Activated CD4-positive, alpha-beta T cell treated with anti-CD3 and anti-CD28 coated beads, Interleukin-2, Interleukin-6, amounts not matched to agents 100 ng/mL and 50 ng/mL, durations not matched to agents 16 hours and 8 hours (primary cell): ENCODE results near the gene EPB41L4A.

Source experiments
- DNase-seq: peaks from one replicate; pipeline ENCODE4 v3.0.0-alpha.2; 2020

The EPB41L4A gene

GRCh38 chr5:112201141-112201540, 217.9 kb downstream of the EPB41L4A start:
- no peak for DNase-seq

DNA sequence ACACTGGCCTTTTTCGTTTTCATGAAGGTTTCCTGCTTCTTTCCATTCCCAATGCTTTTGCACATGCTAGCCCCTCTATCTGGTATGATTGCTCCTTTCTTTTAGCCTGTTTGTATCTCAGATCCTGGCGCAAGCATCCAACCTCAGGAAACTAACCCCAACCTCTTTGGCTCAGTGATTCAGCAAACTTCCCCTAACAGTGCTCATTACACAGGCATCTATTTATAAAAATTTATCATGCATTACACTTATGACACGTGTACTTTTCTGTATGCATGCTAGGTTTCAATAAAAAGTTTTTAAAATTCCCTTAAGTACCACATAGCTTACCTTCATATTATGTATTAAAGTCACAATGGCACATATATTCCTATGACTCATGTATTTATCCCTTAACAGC, 218.9 kb downstream of the EPB41L4A start:
- DNase-seq = no peak

- no peak for DNase-seq
These were observed 222.5 kb downstream of the EPB41L4A start for GRCh38 chr5:112196584-112196983.

DNA sequence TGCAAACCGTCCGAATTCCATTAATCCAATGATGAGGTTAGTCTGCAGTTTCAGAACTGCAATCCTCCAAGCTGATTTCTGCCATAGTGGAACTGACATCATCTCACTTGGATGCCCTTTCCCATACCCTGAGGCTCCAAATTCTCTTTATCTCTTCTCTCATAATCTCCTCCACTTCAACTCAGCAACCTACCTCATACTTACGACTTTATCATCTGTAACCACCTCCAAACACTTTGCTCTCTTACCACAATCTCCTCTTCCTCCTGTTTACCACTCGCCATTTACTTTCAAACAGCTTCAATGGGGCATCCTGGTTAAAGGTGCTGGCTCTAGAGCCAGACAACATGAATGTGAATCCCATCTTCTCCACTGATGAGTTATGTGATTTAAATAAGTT, 223.2 kb downstream of the EPB41L4A start:
- no peak for DNase-seq

GRCh38 chr5:112192866-112193265, 226.2 kb downstream of the EPB41L4A start:
- DNase-seq = no peak

- no peak for DNase-seq
These were observed 227.0 kb downstream of the EPB41L4A start for GRCh38 chr5:112192072-112192471.

DNA sequence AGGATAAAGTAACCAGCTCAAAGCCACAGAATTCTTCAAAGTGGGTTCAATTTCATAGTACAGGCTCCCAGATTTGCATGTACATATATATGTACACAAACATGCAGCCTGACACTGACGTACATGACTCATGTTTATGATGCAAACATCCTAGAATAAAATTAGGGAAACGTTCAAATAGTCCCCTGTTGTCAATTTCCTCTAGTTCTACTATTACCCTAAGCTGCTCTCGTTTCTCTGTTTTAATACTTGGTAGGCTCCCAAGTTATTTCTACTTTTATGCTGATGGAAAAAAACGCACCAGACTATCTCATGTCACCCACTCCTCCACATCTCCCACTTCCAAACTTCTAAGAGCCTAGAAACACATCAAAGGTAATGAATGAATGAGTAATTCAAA, 229.7 kb downstream of the EPB41L4A start:
- DNase-seq = no peak

DNA sequence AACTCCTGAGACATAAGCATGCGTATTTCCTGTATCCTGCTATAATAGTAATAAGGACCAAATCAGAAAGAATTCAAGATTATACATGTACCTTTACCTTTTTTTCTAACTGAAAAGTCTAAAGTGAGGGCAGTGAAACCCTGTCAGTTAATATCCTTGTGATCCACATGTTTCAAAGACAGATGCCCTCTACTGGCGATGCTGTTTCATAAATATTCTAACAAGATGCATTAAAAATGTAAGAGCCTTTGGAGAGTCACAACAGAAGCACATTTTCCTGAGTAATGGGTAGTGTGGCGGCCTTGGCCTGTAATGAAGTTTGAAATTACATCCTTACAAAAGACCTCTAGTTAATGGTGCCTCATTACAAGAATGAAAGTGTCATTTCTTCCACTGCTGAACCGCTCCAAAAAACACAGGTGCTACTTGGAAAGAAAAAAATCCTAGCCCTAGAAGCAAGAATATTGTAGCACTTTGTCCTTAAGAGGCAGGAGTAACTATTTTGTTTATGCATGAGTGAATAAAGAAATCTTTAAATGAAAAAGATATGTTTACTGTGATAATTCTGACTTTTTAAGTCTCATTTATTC, 232.6 kb downstream of the EPB41L4A start:
- DNase-seq = peak; percentile 37

DNA sequence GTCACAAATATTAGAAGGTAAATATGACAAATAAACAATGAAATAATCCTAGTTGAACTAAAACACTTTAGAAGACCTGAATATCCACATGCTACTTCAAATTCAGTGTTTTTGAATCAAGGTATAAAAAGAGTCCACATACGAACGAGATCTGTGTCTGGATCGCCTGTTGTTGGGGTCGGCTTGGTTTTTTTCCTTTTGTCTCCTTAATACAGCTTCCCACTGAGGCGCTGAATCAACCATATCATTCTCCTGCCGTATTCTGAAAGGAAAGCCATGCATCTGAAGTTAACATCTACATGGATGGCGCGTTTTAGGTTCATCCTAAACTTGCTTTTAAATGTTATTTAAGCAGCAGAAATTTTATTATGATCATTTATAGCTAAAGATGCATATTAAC, 235.2 kb downstream of the EPB41L4A start:
- no peak for DNase-seq

- DNase-seq = no peak
These were observed 235.9 kb downstream of the EPB41L4A start for GRCh38 chr5:112183103-112183711.

DNA sequence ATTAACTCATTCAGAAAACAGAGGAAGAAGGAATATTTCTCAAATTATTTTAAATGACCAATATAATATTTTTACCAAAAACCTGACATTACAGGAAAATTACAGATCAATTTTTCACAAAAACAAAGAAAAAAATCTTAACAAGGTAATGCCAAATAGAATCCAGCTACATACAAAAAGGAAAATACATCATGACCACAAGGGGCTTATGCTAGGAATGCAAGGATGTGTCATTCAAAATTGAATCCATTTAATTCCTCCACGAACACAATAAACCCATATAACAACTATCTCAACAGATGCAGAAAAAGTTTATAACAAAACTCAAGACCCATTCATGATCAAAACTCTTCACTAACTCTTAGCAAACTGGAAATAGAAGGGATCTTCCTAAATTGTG, 239.8 kb downstream of the EPB41L4A start:
- no peak for DNase-seq

DNA sequence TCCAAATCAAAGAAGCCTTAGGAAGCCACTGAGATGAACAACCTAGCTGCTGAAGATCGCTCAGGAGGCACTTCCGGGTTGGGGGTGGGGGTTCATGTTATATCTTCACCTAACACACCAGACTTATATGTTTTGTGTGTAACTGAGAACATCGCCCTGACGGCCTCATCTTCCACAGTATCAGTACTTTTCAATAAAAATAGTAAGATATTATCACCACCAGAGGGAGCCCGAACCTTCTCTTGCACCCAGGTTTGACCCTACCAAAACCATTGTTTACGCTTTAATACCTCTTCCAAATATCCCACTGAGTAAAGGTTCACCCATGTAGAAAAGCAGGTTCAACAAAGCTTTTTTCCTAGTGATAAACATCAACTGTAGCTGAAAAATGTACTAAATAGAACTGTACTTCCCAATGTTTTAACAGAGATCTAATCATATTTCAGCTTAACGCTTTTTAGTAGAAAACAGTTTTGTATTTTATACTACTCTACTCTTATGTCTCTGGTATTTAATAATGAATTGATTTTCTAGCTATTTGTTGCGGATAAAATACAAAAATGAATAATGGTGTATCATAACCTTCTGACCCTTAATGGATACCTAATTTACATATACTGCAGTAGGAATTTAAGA, 244.0 kb downstream of the EPB41L4A start:
- DNase-seq = peak; percentile 64

DNA sequence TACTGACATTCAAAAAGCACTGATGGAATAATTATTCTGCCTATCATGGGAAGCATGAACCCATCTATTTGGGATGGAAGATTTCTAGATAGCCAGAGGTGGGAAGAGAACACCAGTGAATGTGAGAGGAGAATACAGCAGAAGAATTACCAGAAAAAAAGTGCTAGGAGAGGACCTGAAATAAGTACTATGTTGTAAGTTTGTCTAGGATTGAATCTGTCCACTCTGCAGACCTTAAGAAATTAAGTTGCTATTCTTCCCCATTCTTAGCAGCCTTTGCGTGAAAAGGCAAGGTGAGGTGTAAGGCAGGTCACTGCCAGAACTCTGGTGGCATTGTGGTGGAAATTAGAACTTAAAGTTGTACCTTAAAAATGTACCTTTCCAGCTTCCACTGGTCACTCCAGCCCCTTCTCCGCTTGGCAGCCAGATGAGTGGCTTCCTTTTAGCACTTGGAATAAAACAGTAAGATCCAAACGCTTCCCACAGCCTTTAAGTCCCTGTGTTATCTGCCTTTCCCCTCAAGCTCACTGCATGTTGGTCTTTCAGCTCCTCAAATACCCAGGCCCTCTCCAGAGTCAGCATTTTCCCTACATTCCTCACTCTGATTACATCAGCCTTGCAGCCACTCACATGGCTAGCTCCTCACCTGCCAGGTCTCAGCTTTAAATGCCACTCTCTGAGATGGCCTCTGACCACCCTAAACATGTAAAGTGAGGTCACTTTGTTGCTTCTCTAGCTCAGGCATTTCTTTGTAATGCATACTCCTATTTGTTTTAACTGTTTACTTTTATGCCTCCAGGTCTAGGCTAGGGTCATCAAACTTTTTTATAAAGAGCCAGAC, 253.0 kb downstream of the EPB41L4A start:
- DNase-seq = no peak

- no peak for DNase-seq
These were observed 253.7 kb downstream of the EPB41L4A start for GRCh38 chr5:112165399-112165798.

GRCh38 chr5:112163435-112163834, 255.6 kb downstream of the EPB41L4A start:
- DNase-seq = no peak

- no peak for DNase-seq
These were observed 257.7 kb downstream of the EPB41L4A start for GRCh38 chr5:112161392-112161748.

DNA sequence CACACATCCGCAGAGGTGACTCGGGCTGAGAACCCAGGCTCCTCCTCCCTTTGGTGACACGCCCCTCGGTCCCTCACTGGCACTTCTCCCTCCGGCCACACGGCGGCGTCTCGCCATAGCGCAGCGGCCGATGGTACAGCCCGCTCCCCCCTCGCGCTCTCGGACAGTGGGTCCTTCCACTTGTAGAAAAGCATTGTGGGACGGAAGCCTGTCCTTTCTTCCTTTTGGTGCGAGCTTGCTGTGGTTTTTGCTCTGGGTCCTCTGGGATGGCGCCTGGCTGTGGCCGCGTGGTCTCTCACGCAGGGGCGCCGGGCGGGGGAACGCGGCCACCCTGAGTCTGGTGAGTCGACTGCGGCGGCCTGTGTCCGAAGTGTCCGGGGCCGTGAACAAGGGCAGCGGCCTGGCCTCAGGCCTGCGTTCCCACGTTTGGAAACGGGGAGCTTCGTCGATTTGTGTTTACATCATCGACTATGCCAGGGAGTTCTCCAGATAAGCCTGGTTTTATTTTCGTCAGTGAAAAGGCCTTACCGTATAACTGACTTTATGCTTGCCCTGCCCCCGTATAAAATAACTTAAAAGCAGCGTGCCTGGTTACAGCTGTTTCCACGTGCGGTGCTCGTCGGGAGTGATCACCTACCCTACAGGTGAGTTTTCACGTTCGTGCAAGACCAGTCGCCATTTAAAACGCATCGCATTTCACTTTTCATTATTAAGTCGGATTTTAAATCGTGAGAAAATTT, 258.3 kb downstream of the EPB41L4A start:
- DNase-seq = peak; percentile 94

- DNase-seq = no peak
These were observed 259.6 kb downstream of the EPB41L4A start for GRCh38 chr5:112159435-112159834.

GRCh38 chr5:112156211-112156610, 262.9 kb downstream of the EPB41L4A start:
- no peak for DNase-seq

DNA sequence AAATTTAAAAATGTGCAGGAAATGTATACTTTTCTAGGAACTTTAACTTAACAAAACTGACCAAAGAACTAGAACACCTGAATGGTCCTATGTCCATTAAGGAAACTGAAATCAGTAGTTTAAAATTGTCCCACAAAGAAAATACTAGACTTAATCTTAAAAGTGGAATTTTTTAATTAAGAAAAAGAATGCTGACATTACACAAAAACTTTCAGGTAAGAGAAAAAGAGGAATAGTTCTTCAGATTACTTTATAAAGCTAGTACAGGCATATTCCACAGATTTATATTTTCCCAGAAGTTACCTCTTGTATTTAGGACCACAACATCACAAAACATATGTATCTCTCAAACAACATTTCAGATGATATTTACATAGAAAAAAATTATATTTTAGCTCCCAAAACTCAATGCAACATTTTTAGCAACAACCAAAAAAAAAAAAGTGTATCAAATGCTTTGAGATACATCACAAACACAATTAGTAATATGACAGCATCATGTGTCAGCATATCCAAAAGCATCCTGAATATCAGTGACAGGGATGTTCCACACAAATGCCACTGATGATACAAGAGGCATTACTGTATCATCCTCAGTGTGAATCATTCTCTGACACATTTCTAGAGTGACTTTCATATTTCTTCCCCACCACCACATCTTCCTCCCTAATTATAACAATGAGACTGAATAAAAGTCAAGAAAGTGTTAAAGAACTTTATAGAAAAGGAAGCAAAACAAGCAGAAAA, 264.0 kb downstream of the EPB41L4A start:
- DNase-seq = peak; percentile 36

DNA sequence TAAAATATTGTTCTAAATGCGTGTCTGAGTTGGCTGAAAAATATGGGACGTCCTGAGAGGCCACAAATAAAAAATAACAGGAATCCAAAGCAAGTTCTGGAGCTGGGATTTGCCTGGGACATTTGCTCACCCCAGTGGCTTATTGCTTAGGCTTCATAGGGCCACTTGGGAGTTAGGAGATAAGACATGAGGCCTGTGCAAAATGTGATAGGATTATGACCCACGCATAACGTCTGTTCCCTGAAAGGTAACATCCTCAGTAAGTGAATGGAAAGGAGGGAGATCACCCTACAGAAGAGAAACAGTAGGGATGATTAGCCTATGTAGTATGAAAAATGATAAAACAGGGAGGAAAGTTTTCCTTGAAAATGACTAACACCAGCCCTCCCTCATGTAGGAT, 269.4 kb downstream of the EPB41L4A start:
- no peak for DNase-seq
